GM21367 (cell line): ENCODE data around the gene APOA5.

ENCODE experiments used
- ATAC-seq: cut with Tn5 transposase; IDR thresholded peaks from one replicate; pipeline ENCODE4 v1.9.1; 2021; ENCODE audit not compliant: unreplicated experiment

Gene APOA5

GRCh38 chr11:116828632-116829524 lies 37.2 kb upstream of the APOA5 start:
- no peak for ATAC-seq

- no peak for ATAC-seq
These were observed 35.8 kb upstream of the APOA5 start for GRCh38 chr11:116827461-116827860.

GRCh38 chr11:116826751-116827431 lies 35.2 kb upstream of the APOA5 start:
- no peak for ATAC-seq

- no peak for ATAC-seq
These were observed 34.4 kb upstream of the APOA5 start for GRCh38 chr11:116825854-116826750.

- no peak for ATAC-seq
These were observed 33.8 kb upstream of the APOA5 start for GRCh38 chr11:116825434-116825833.

GRCh38 chr11:116823031-116823843 lies 31.6 kb upstream of the APOA5 start, which contains the start of gene APOA4:
Gene APOA4 (minus strand): TSS chr11:116823304. CDS start chr11:116823191, 113 bp downstream.
- ATAC-seq = no peak

- ATAC-seq = no peak
These were observed 30.9 kb upstream of the APOA5 start for GRCh38 chr11:116822575-116822974.

GRCh38 chr11:116821050-116821918 lies 29.6 kb upstream of the APOA5 start:
- ATAC-seq = no peak

- no peak for ATAC-seq
These were observed 27.4 kb upstream of the APOA5 start for GRCh38 chr11:116819049-116819448.

GRCh38 chr11:116814502-116814901 lies 22.8 kb upstream of the APOA5 start:
- ATAC-seq = no peak

GRCh38 chr11:116813781-116814471 lies 22.2 kb upstream of the APOA5 start:
- ATAC-seq = no peak

- ATAC-seq = no peak
These were observed 21.5 kb upstream of the APOA5 start for GRCh38 chr11:116813170-116813569.

GRCh38 chr11:116812109-116812508 lies 20.4 kb upstream of the APOA5 start:
- ATAC-seq = no peak

GRCh38 chr11:116811194-116811593 lies 19.5 kb upstream of the APOA5 start:
- ATAC-seq = no peak

GRCh38 chr11:116808262-116809175 lies 16.8 kb upstream of the APOA5 start:
- no peak for ATAC-seq

GRCh38 chr11:116807601-116808261 lies 16.1 kb upstream of the APOA5 start:
- ATAC-seq = no peak

- ATAC-seq = no peak
These were observed 12.3 kb upstream of the APOA5 start for GRCh38 chr11:116804001-116804400.
